Activated naive CD8-positive, alpha-beta T cell treated with anti-CD3 and anti-CD28 coated beads, Interleukin-2, amount 10 ng/mL, durations not matched to agents 7 days and 5 days (primary cell): ENCODE measurements around the gene PAPSS1. TPM values are rescaled to one million over a fixed set of nuclear protein-coding genes. Genes with fewer than 3 reads are reported as not detected.

Source experiments
- ATAC-seq: fragments of 150-1000 bp; cut with Tn5 transposase; one replicate; pipeline ENCODE4 v1.10.0; 2021; ENCODE audit warnings: low read depth, moderate library complexity
- POLR2A ChIA-PET: fragments of 350-600 bp; sonication (Branson Sonifier 250); formaldehyde crosslinking; loops from one replicate; lab custom pipeline; 2021; ENCODE audit warnings: antibody characterized with exemption; lab: Charles Lee
- DNase-seq: peaks from one replicate; pipeline ENCODE4 v3.0.0; 2021
- H3K27ac Mint-ChIP-seq: one replicate; pipeline ENCODE4 v1.8.0; 2022; ENCODE audit warnings: mild to moderate bottlenecking, mixed read lengths
- H3K27me3 Mint-ChIP-seq: one replicate; pipeline ENCODE4 v1.8.0; 2022; ENCODE audit warnings: mild to moderate bottlenecking, moderate library complexity, mixed read lengths
- H3K36me3 Mint-ChIP-seq: one replicate; pipeline ENCODE4 v1.8.0; 2021; ENCODE audit warnings: mild to moderate bottlenecking, mixed read lengths
- H3K4me1 Mint-ChIP-seq: one replicate; pipeline ENCODE4 v1.8.0; 2021; ENCODE audit warnings: mixed read lengths
- H3K4me3 Mint-ChIP-seq: one replicate; pipeline ENCODE4 v1.8.0; 2022; ENCODE audit warnings: mild to moderate bottlenecking, moderate library complexity, mixed read lengths
- H3K9me3 Mint-ChIP-seq: one replicate; pipeline ENCODE4 v1.8.0; 2021; ENCODE audit warnings: mixed read lengths
- total RNA-seq, 2 experiments: library from RNA; stranded (reverse); gene quantifications; one replicate each; pipeline ENCODE4 v1.2.3, GENCODE V29; 2021

PAPSS1 gene
- total RNA-seq, 2 experiments from 2014 or later = 19.1 to 20.3 TPM

GRCh38 chr4:107693132-107693531, 26.9 kb downstream of the PAPSS1 start:
- Mint-ChIP-seq H3K36me3 (peaks cover 36% of the 10 kb centered on the region), H3K27ac (no peak overlapping the region), H3K27me3 (no peaks in the 10 kb centered on the region), H3K4me3 (no peak overlapping the region), H3K4me1 (peaks cover 12% of the 10 kb centered on the region), H3K9me3 (peaks cover 8% of the 10 kb centered on the region)
- ATAC-seq = no peak
- POLR2A ChIA-PET = no interaction called here
- DNase-seq = no peak

GRCh38 chr4:107692202-107692601, 27.8 kb downstream of the PAPSS1 start:
- DNase-seq (no peak), ATAC-seq (no peak)
- Mint-ChIP-seq H3K36me3 (peaks cover 34% of the 10 kb centered on the region), H3K9me3 (peaks cover 8% of the 10 kb centered on the region), H3K27ac (no peak overlapping the region), H3K4me1 (peaks cover 12% of the 10 kb centered on the region), H3K4me3 (no peak overlapping the region), H3K27me3 (no peaks in the 10 kb centered on the region)
- POLR2A ChIA-PET = no interaction called here

- no peaks in the 10 kb centered on the region for H3K27me3 Mint-ChIP-seq
These were observed 28.7 kb downstream of the PAPSS1 start for GRCh38 chr4:107691378-107691777.

GRCh38 chr4:107689912-107690587, 30.0 kb downstream of the PAPSS1 start:
- Mint-ChIP-seq H3K36me3 (peaks cover 28% of the 10 kb centered on the region), H3K4me3 (no peak overlapping the region), H3K4me1 (peaks cover 12% of the 10 kb centered on the region), H3K27me3 (no peaks in the 10 kb centered on the region), H3K9me3 (peaks cover 1% of the 10 kb centered on the region), H3K27ac (no peak overlapping the region)
- POLR2A ChIA-PET = no interaction called here
- ATAC-seq (no peak), DNase-seq (no peak)

More at GRCh38 chr4:107691378-107691777, 28.7 kb downstream of the PAPSS1 start:
- POLR2A ChIA-PET = no interaction called here
- Mint-ChIP-seq H3K4me1 (peaks cover 12% of the 10 kb centered on the region), H3K4me3 (no peak overlapping the region), H3K27ac (no peak overlapping the region), H3K9me3 (peaks cover 7% of the 10 kb centered on the region), H3K36me3 (peaks cover 32% of the 10 kb centered on the region)
- ATAC-seq (no peak), DNase-seq (no peak)

- Mint-ChIP-seq H3K4me3 (no peak overlapping the region), H3K36me3 (peaks cover 21% of the 10 kb centered on the region), H3K4me1 (peaks cover 12% of the 10 kb centered on the region), H3K27ac (no peak overlapping the region), H3K27me3 (no peaks in the 10 kb centered on the region), H3K9me3 (peaks cover 1% of the 10 kb centered on the region)
- DNase-seq = no peak
- POLR2A ChIA-PET = no interaction called here
- ATAC-seq = no peak
These were observed 31.6 kb downstream of the PAPSS1 start for GRCh38 chr4:107688421-107688820.

GRCh38 chr4:107685740-107686139, 34.3 kb downstream of the PAPSS1 start:
- no peaks in the 10 kb centered on the region for H3K9me3 Mint-ChIP-seq
- H3K36me3 Mint-ChIP-seq = peaks cover 17% of the 10 kb centered on the region
- ATAC-seq (no peak), DNase-seq (no peak)
- POLR2A ChIA-PET = no interaction called here
- no peak overlapping the region for H3K4me3 Mint-ChIP-seq
- H3K27ac Mint-ChIP-seq = no peak overlapping the region
- no peaks in the 10 kb centered on the region for H3K4me1 Mint-ChIP-seq
- H3K27me3 Mint-ChIP-seq = no peaks in the 10 kb centered on the region

GRCh38 chr4:107683873-107684272, 36.2 kb downstream of the PAPSS1 start:
- DNase-seq = no peak
- Mint-ChIP-seq H3K9me3 (peaks cover 4% of the 10 kb centered on the region), H3K27ac (no peak overlapping the region), H3K4me3 (no peak overlapping the region), H3K27me3 (no peaks in the 10 kb centered on the region), H3K4me1 (no peaks in the 10 kb centered on the region), H3K36me3 (peaks cover 28% of the 10 kb centered on the region)
- POLR2A ChIA-PET = no interaction called here
- ATAC-seq = no peak

GRCh38 chr4:107682306-107682705, 37.7 kb downstream of the PAPSS1 start:
- Mint-ChIP-seq H3K36me3 (peaks cover 37% of the 10 kb centered on the region), H3K27me3 (no peaks in the 10 kb centered on the region), H3K4me1 (no peaks in the 10 kb centered on the region), H3K27ac (no peak overlapping the region), H3K4me3 (no peak overlapping the region), H3K9me3 (peaks cover 4% of the 10 kb centered on the region)
- ATAC-seq (no peak), DNase-seq (no peak)
- POLR2A ChIA-PET = no interaction called here

- POLR2A ChIA-PET = no interaction called here
- Mint-ChIP-seq H3K27me3 (no peaks in the 10 kb centered on the region), H3K4me3 (no peak overlapping the region), H3K9me3 (no peaks in the 10 kb centered on the region), H3K36me3 (peaks cover 3% of the 10 kb centered on the region), H3K4me1 (no peaks in the 10 kb centered on the region), H3K27ac (no peak overlapping the region)
- DNase-seq (no peak), ATAC-seq (no peak)
These were observed 51.0 kb downstream of the PAPSS1 start for GRCh38 chr4:107669068-107669467.

- no peak overlapping the region for H3K27ac Mint-ChIP-seq
- H3K4me1 Mint-ChIP-seq = no peaks in the 10 kb centered on the region
- DNase-seq = no peak
- H3K36me3 Mint-ChIP-seq = no peaks in the 10 kb centered on the region
- H3K27me3 Mint-ChIP-seq = no peaks in the 10 kb centered on the region
- POLR2A ChIA-PET = no interaction called here
- H3K9me3 Mint-ChIP-seq = no peaks in the 10 kb centered on the region
- no peak overlapping the region for H3K4me3 Mint-ChIP-seq
- ATAC-seq = no peak
These were observed 53.9 kb downstream of the PAPSS1 start for GRCh38 chr4:107666134-107666533.

- Mint-ChIP-seq H3K4me1 (no peaks in the 10 kb centered on the region), H3K27me3 (no peaks in the 10 kb centered on the region), H3K27ac (no peak overlapping the region), H3K36me3 (no peaks in the 10 kb centered on the region), H3K9me3 (no peaks in the 10 kb centered on the region), H3K4me3 (no peak overlapping the region)
- DNase-seq = no peak
- POLR2A ChIA-PET = no interaction called here
- ATAC-seq = no peak
These were observed 55.0 kb downstream of the PAPSS1 start for GRCh38 chr4:107665001-107665400.

GRCh38 chr4:107658400-107659336, 61.4 kb downstream of the PAPSS1 start:
- POLR2A ChIA-PET = no interaction called here
- no peaks in the 10 kb centered on the region for H3K9me3 Mint-ChIP-seq
- no peak for DNase-seq
- H3K4me1 Mint-ChIP-seq = no peaks in the 10 kb centered on the region
- no peak for ATAC-seq
- peaks cover 9% of the 10 kb centered on the region for H3K36me3 Mint-ChIP-seq
- no peak overlapping the region for H3K4me3 Mint-ChIP-seq
- H3K27ac Mint-ChIP-seq = no peak overlapping the region
- no peaks in the 10 kb centered on the region for H3K27me3 Mint-ChIP-seq

GRCh38 chr4:107655289-107655688, 64.7 kb downstream of the PAPSS1 start:
- DNase-seq = no peak

GRCh38 chr4:107654694-107655093, 65.3 kb downstream of the PAPSS1 start:
- POLR2A ChIA-PET = no interaction called here
- Mint-ChIP-seq H3K4me3 (no peak overlapping the region), H3K27ac (no peak overlapping the region), H3K36me3 (peaks cover 27% of the 10 kb centered on the region), H3K27me3 (no peaks in the 10 kb centered on the region), H3K9me3 (peaks cover 3% of the 10 kb centered on the region), H3K4me1 (no peaks in the 10 kb centered on the region)
- DNase-seq (no peak), ATAC-seq (no peak)

More at GRCh38 chr4:107655289-107655688, 64.7 kb downstream of the PAPSS1 start:
- Mint-ChIP-seq H3K4me1 (no peaks in the 10 kb centered on the region), H3K27ac (no peak overlapping the region), H3K27me3 (no peaks in the 10 kb centered on the region), H3K36me3 (peaks cover 27% of the 10 kb centered on the region), H3K4me3 (no peak overlapping the region), H3K9me3 (peaks cover 3% of the 10 kb centered on the region)
- POLR2A ChIA-PET = no interaction called here
- ATAC-seq = no peak
